ENCODE data around the gene SLC38A4.

Gene SLC38A4

GRCh38 chr12:46811185-46811584, 14.6 kb downstream of the SLC38A4 start:
- DNase-seq, result no peak

- no peak for DNase-seq
Observed at GRCh38 chr12:46808955-46809697, 16.7 kb downstream of the SLC38A4 start.

- DNase-seq, result no peak
Observed at GRCh38 chr12:46808317-46808716, 17.5 kb downstream of the SLC38A4 start.

GRCh38 chr12:46804054-46804453, 21.7 kb downstream of the SLC38A4 start:
- DNase-seq, result no peak

- DNase-seq, result no peak
Observed at GRCh38 chr12:46803517-46803916, 22.3 kb downstream of the SLC38A4 start.

GRCh38 chr12:46801293-46801692, 24.5 kb downstream of the SLC38A4 start:
- no peak for DNase-seq

- no peak for DNase-seq
Observed at GRCh38 chr12:46800160-46800559, 25.6 kb downstream of the SLC38A4 start.

GRCh38 chr12:46798648-46799047, 27.1 kb downstream of the SLC38A4 start:
- DNase-seq, result no peak

GRCh38 chr12:46798056-46798455, 27.7 kb downstream of the SLC38A4 start:
- DNase-seq, result no peak

GRCh38 chr12:46795988-46796387, 29.8 kb downstream of the SLC38A4 start:
- no peak for DNase-seq

GRCh38 chr12:46794593-46795190, 31.1 kb downstream of the SLC38A4 start:
- no peak for DNase-seq

GRCh38 chr12:46792925-46793324, 32.9 kb downstream of the SLC38A4 start:
- DNase-seq, result no peak

- DNase-seq, result no peak
Observed at GRCh38 chr12:46790066-46790465, 35.7 kb downstream of the SLC38A4 start.

- DNase-seq, result no peak
Observed at GRCh38 chr12:46788072-46788887, 37.5 kb downstream of the SLC38A4 start.

- no peak for DNase-seq
Observed at GRCh38 chr12:46787496-46788055, 38.2 kb downstream of the SLC38A4 start.

- DNase-seq, result no peak
Observed at GRCh38 chr12:46786774-46787173, 39.0 kb downstream of the SLC38A4 start.

GRCh38 chr12:46785382-46785781, 40.4 kb downstream of the SLC38A4 start:
- DNase-seq, result no peak

GRCh38 chr12:46783871-46784270, 41.9 kb downstream of the SLC38A4 start:
- no peak for DNase-seq

GRCh38 chr12:46779879-46780278, 45.9 kb downstream of the SLC38A4 start:
- DNase-seq, result no peak

GRCh38 chr12:46779063-46779462, 46.7 kb downstream of the SLC38A4 start:
- DNase-seq, result no peak

- no peak for DNase-seq
Observed at GRCh38 chr12:46778415-46778814, 47.4 kb downstream of the SLC38A4 start.

- DNase-seq, result no peak
Observed at GRCh38 chr12:46777587-46777986, 48.2 kb downstream of the SLC38A4 start.

GRCh38 chr12:46775796-46776195, 50.0 kb downstream of the SLC38A4 start:
- DNase-seq, result no peak

GRCh38 chr12:46774322-46774633, 51.5 kb downstream of the SLC38A4 start:
- DNase-seq, result no peak
